ENCODE measurements around the gene HSF5. TPM values are rescaled to one million over a fixed set of nuclear protein-coding genes. Genes with fewer than 3 reads are reported as not detected.
A peak's percentile ranks its signal among the peaks of the same experiment; 100 is the strongest.

The HSF5 gene
- total RNA-seq, 1 experiment from 2014 or later = not detected

DNA sequence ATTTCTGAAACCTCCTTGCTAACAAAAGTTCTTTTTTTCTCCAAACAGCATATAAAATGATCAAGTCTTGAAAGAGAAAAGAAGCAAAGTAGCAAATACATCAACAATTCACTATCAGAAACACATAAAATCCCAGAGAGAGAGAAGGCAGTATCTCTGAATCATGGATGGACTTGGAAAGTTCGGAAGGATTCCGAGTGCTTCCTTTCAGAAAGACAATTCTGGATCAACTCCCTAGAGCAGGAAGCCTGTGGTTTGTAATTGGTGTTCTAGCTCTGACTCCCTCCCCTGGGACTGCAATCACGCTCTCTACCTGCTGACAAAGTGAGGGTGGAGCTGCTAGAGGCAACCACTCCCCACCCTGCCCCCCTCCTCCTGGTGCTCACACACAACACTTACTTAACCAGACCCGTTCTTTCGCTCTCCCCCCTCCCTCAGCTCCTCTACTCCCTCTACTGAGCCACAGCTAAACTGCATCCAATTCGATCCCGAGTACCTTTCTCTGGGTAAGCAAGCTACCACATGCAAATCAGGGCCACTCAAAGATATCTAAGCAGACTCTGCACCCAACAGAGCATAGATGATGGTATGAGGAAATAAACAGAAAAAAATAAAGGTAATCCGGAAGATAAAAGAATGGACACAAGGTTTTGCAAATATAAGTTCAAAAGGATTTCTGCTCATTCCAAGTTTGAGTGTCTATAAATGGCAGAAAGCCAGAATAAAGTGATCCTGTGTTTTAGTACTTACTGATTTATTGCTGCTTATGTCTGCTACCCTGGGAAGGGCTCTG, 70.7 kb downstream of the HSF5 start, which contains the start of gene RNF43:
Gene RNF43 (minus strand): TSS at position 235 of the 793 bp plus-strand sequence. CDS start 1,957 bp downstream, outside the sequence.
- peak within 1 kb of the TSS; percentile 80 for H3K9ac ChIP-seq (ENCODE audit: low read length)
- H3K4me2 ChIP-seq (ENCODE audit: low read length) = peak within 1 kb of the TSS; percentile 86
- H3K4me1 ChIP-seq (ENCODE audit: control insufficient read depth in 1 of 2, insufficient read depth in 2 of 2, low read length in 2 of 2) = peaks cover 56 to 69% of the 10 kb centered on the region in 2 experiments
- peaks cover 48% of the 10 kb centered on the region for H3K79me2 ChIP-seq (ENCODE audit: insufficient read depth, low read length)
- DNase-seq (ENCODE audit: low read depth, low spot score) = peak; percentile 100
- peak within 1 kb of the TSS; percentile 78 for H3K27ac ChIP-seq (ENCODE audit: low read depth, low read length)
- ChIA-PET POLR2A (interaction anchor here (0.6 to 4.6 kb wide), 32 partner anchors 9 to 638 kb away, joined by 3 to 54 read pairs (median 6); partner anchors contain the start of gene SUPT4H1), CTCF (interaction anchor here (0.6 to 2.0 kb wide), 16 partner anchors 9 to 168 kb away, joined by 3 to 33 read pairs (median 6); partner anchors contain the start of gene SUPT4H1), RAD21 (ENCODE audit: low non-redundant PET in 1 of 2, low total read pairs in 2 of 2, uncharacterized antibody in 2 of 2, unreplicated experiment in 2 of 2) (interaction anchor here (0.6 to 1.7 kb wide), 12 partner anchors 9 to 100 kb away, joined by 3 to 25 read pairs (median 4); partner anchors contain the start of gene SUPT4H1 (in 2 of the 2))
- no peaks in the 10 kb centered on the region; a peak in 1 of 4 replicates for H3K36me3 ChIP-seq (ENCODE audit: control insufficient read depth in 1 of 2, insufficient read depth in 2 of 2, low read length in 2 of 2)
- H3K4me3 ChIP-seq (replicated peaks in 1 of 2; ENCODE audit: low read depth in 1 of 2, low read length in 2 of 2) = peak within 1 kb of the TSS; percentile 66 to 68
- no peaks in the 10 kb centered on the region for H3K9me2 ChIP-seq (ENCODE audit: insufficient read depth)
- H2AFZ ChIP-seq (ENCODE audit: low read depth, low read length, poor library complexity, severe bottlenecking) = peak within 1 kb of the TSS; percentile 90
- ATAC-seq = peak; percentile 93
- no peaks in the 10 kb centered on the region for H4K20me1 ChIP-seq (ENCODE audit: insufficient read depth)
- no peaks in the 10 kb centered on the region for H3K27me3 ChIP-seq (ENCODE audit: insufficient read depth, low read length)
- intact Hi-C loops (cut with micrococcal nuclease) = loop anchor here (1.0 kb wide), 2 partner anchors 65 to 100 kb away; partner anchors contain the start of gene SUPT4H1
- no TSS peak for BruUV-seq (replicated peaks)
- no peaks in the 10 kb centered on the region for H3K9me3 ChIP-seq (ENCODE audit: control insufficient read depth in 1 of 2, insufficient read depth in 1 of 2, low read depth in 1 of 2, low read length in 2 of 2)
- TF ChIP-seq, protein P1, sequence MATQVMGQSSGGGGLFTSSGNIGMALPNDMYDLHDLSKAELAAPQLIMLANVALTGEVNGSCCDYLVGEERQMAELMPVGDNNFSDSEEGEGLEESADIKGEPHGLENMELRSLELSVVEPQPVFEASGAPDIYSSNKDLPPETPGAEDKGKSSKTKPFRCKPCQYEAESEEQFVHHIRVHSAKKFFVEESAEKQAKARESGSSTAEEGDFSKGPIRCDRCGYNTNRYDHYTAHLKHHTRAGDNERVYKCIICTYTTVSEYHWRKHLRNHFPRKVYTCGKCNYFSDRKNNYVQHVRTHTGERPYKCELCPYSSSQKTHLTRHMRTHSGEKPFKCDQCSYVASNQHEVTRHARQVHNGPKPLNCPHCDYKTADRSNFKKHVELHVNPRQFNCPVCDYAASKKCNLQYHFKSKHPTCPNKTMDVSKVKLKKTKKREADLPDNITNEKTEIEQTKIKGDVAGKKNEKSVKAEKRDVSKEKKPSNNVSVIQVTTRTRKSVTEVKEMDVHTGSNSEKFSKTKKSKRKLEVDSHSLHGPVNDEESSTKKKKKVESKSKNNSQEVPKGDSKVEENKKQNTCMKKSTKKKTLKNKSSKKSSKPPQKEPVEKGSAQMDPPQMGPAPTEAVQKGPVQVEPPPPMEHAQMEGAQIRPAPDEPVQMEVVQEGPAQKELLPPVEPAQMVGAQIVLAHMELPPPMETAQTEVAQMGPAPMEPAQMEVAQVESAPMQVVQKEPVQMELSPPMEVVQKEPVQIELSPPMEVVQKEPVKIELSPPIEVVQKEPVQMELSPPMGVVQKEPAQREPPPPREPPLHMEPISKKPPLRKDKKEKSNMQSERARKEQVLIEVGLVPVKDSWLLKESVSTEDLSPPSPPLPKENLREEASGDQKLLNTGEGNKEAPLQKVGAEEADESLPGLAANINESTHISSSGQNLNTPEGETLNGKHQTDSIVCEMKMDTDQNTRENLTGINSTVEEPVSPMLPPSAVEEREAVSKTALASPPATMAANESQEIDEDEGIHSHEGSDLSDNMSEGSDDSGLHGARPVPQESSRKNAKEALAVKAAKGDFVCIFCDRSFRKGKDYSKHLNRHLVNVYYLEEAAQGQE (IDR thresholded peaks at IDR 0.05; ENCODE audit: low read depth) = no peak
- TF ChIP-seq CEBPB (IDR thresholded peaks at IDR 0.05; ENCODE audit: low read depth) = peak; percentile 56
- TF ChIP-seq RAD21 (IDR thresholded peaks at IDR 0.05; ENCODE audit: low read depth) = peak; percentile 92
- TF ChIP-seq ZFX (IDR thresholded peaks at IDR 0.05) = no peak
- TF ChIP-seq TCF7L2 (IDR thresholded peaks at IDR 0.05; ENCODE audit: borderline replicate concordance, extremely low read depth, insufficient read depth, insufficient read length) = peak; percentile 65
- peak; percentile 100 for TF ChIP-seq POLR2AphosphoS5 (IDR thresholded peaks at IDR 0.05; ENCODE audit: low read depth, low read length)
- TF ChIP-seq SP1 (IDR thresholded peaks at IDR 0.05; ENCODE audit: low read depth) = peak; percentile 95
- TF ChIP-seq EZH2phosphoT487 (IDR thresholded peaks at IDR 0.05; ENCODE audit: borderline replicate concordance) = no peak
- peak; percentile 99 for TF ChIP-seq SIN3A (IDR thresholded peaks at IDR 0.05; ENCODE audit: low read depth)
- TF ChIP-seq, protein P2, sequence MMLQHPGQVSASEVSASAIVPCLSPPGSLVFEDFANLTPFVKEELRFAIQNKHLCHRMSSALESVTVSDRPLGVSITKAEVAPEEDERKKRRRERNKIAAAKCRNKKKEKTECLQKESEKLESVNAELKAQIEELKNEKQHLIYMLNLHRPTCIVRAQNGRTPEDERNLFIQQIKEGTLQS (IDR thresholded peaks at IDR 0.05) = no peak
- peak; percentile 49 for TF ChIP-seq SRF (IDR thresholded peaks at IDR 0.05; ENCODE audit: low read depth)
- TF ChIP-seq, protein P3, sequence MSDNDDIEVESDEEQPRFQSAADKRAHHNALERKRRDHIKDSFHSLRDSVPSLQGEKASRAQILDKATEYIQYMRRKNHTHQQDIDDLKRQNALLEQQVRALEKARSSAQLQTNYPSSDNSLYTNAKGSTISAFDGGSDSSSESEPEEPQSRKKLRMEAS (IDR thresholded peaks at IDR 0.05) = peak; percentile 87
- no peak; the same call in 1 of the 2 replicates for TF ChIP-seq ELF1 (IDR thresholded peaks at IDR 0.05; ENCODE audit: borderline replicate concordance, low read depth)
- TF ChIP-seq EGR1 (IDR thresholded peaks at IDR 0.05; ENCODE audit: low read depth) = 0 out of 2 replicates have a peak, but pooled peaks have one; percentile 39
- TF ChIP-seq, protein P4, sequence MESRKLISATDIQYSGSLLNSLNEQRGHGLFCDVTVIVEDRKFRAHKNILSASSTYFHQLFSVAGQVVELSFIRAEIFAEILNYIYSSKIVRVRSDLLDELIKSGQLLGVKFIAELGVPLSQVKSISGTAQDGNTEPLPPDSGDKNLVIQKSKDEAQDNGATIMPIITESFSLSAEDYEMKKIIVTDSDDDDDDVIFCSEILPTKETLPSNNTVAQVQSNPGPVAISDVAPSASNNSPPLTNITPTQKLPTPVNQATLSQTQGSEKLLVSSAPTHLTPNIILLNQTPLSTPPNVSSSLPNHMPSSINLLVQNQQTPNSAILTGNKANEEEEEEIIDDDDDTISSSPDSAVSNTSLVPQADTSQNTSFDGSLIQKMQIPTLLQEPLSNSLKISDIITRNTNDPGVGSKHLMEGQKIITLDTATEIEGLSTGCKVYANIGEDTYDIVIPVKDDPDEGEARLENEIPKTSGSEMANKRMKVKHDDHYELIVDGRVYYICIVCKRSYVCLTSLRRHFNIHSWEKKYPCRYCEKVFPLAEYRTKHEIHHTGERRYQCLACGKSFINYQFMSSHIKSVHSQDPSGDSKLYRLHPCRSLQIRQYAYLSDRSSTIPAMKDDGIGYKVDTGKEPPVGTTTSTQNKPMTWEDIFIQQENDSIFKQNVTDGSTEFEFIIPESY (IDR thresholded peaks at IDR 0.05; ENCODE audit: extremely low read depth, insufficient replicate concordance, low read length) = no peak
- TF ChIP-seq FOSL1 (IDR thresholded peaks at IDR 0.05; ENCODE audit: low read depth) = peak; percentile 50; the same call in 1 of the 2 replicates
- no peak for TF ChIP-seq ZNF274 (IDR thresholded peaks at IDR 0.05; ENCODE audit: low read depth, low read length)
- peak; percentile 11 for TF ChIP-seq YY1 (IDR thresholded peaks at IDR 0.05; ENCODE audit: extremely low read depth, insufficient replicate concordance, low read depth, low read length)
- TF ChIP-seq CBX3 (IDR thresholded peaks at IDR 0.05; ENCODE audit: low read depth) = peak; percentile 97
- TF ChIP-seq POLR2A (IDR thresholded peaks at IDR 0.05; ENCODE audit: borderline replicate concordance, extremely low read depth, insufficient read depth, insufficient read length) = no peak
- peak; percentile 62 for TF ChIP-seq JUND (IDR thresholded peaks at IDR 0.05)
